Measurements from ENCODE around the gene RGSL1.

- TF ChIP-seq POLR2A (IDR thresholded peaks at IDR 0.05) (no peak), CTCF (IDR thresholded peaks at IDR 0.05) (peak in 1 of 6 experiments; percentile 12)
These were observed 5.4 kb upstream of the RGSL1 start for GRCh38 chr1:182444497-182444896.
